H1 (cell line): Measurements from ENCODE around the gene SPSB1. TPM values are rescaled to one million over a fixed set of nuclear protein-coding genes. Genes with fewer than 3 reads are reported as not detected.

Experiments used
- CHD1 ChIP-seq: IDR thresholded peaks from 2 replicates; pipeline ENCODE4 v1.6.1; 2012; ENCODE audit warnings: low read depth, low read length, improper control_type of control experiment
- GTF2F1 ChIP-seq: IDR thresholded peaks from 2 replicates; pipeline ENCODE4 v1.6.1; 2012; ENCODE audit warnings: low read depth, low read length, improper control_type of control experiment, borderline replicate concordance
- TBP ChIP-seq: IDR thresholded peaks from 2 replicates; pipeline ENCODE4 v1.6.1; 2011; ENCODE audit warnings: low read depth, low read length, improper control_type of control experiment
- TEAD4 ChIP-seq: IDR thresholded peaks from 2 replicates; pipeline ENCODE4 v1.6.1; 2012; ENCODE audit warnings: low read depth, low read length, inconsistent platforms, mixed read lengths
- polyA plus RNA-seq, 7 experiments: library from polyadenylated mRNA; depleted of rRNA in 3 of 7; stranded (reverse) in 5 of 7; unstranded in 2 of 7; fragments of >200 nt in 5 of 7; fragments of 200-250 nt in 2 of 7; gene quantifications; 1 replicate in 5 of 7; 2 replicates in 1 of 7; 4 replicates in 1 of 7; pipeline versions ENCODE4 v1.2.1 to v1.2.3, GENCODE V29; 2011 to 2013; ENCODE audit warnings: missing spikeins in 2 of 7, mixed read lengths in 2 of 7
- total RNA-seq: library from RNA; stranded (reverse); fragmentation: NEBNext Ultra II Directional; extraction: Animal tissue kit (Norgen Biotek cat#: 25700); gene quantifications from 2 replicates; pipeline ENCODE4 v1.2.1, GENCODE V29; 2021
- TF ChIP-seq, protein P1 (sequence below): IDR thresholded peaks from 2 replicates; pipeline ENCODE4 v1.6.1; 2012; ENCODE audit warnings: low read length, inconsistent platforms

Gene SPSB1
- total and polyA plus RNA-seq, 2 of the 8 experiments (the other 6 are each of a cell fraction or from before 2014, with no cell fraction given), result 5.3 to 6.4 TPM

- no peak for TF ChIP-seq TBP
- TF ChIP-seq, protein P1, sequence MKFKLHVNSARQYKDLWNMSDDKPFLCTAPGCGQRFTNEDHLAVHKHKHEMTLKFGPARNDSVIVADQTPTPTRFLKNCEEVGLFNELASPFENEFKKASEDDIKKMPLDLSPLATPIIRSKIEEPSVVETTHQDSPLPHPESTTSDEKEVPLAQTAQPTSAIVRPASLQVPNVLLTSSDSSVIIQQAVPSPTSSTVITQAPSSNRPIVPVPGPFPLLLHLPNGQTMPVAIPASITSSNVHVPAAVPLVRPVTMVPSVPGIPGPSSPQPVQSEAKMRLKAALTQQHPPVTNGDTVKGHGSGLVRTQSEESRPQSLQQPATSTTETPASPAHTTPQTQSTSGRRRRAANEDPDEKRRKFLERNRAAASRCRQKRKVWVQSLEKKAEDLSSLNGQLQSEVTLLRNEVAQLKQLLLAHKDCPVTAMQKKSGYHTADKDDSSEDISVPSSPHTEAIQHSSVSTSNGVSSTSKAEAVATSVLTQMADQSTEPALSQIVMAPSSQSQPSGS, result no peak
- no peak for TF ChIP-seq TEAD4
- TF ChIP-seq CHD1, result no peak
- no peak for TF ChIP-seq GTF2F1
These were observed 113.4 kb downstream of the SPSB1 start (continued) for GRCh38 chr1:9406111-9406510.
